KMS-11 (cell line): ENCODE results near the gene DCST2.
A peak's percentile ranks its signal among the peaks of the same experiment; 100 is the strongest.
"Not testable (repeated sequence)": the region's sequence is repeated elsewhere in the genome, so short reads cannot be mapped to it uniquely, and the experiment has no call there.

Source experiments
- H2AFZ ChIP-seq: fragments of 200-600 bp; sonication (generic); 2 replicates; pipeline ENCODE4 v1.6.1; 2016; ENCODE audit warnings: antibody characterized with exemption, mixed run types, low read depth
- H3K27ac ChIP-seq: fragments of 200-600 bp; sonication (generic); 2 replicates; pipeline ENCODE4 v1.6.1; 2016; ENCODE audit warnings: mild to moderate bottlenecking, mixed run types
- H3K27me3 ChIP-seq: fragments of 200-600 bp; sonication (generic); 2 replicates; pipeline ENCODE4 v1.6.1; 2017; ENCODE audit warnings: mild to moderate bottlenecking, low read depth, mixed run types, moderate library complexity; ENCODE audit not compliant: insufficient read depth
- H3K36me3 ChIP-seq: fragments of 200-600 bp; sonication (generic); 2 replicates; pipeline ENCODE4 v1.6.1; 2017; ENCODE audit warnings: mild to moderate bottlenecking, mixed run types; ENCODE audit not compliant: insufficient read depth
- H3K4me1 ChIP-seq: fragments of 200-600 bp; sonication (generic); 2 replicates; pipeline ENCODE4 v1.6.1; 2016; ENCODE audit warnings: mild to moderate bottlenecking, low read depth, mixed run types; ENCODE audit not compliant: poor library complexity, severe bottlenecking
- H3K4me2 ChIP-seq: fragments of 200-600 bp; sonication (generic); 2 replicates; pipeline ENCODE4 v1.7.0; 2016; ENCODE audit warnings: mild to moderate bottlenecking, mixed run types
- H3K4me3 ChIP-seq: fragments of 200-600 bp; sonication (generic); IDR thresholded peaks from 2 replicates; pipeline ENCODE4 v1.6.1; 2017; ENCODE audit warnings: low read depth, low read length, mixed read lengths; ENCODE audit not compliant: insufficient read depth
- H3K79me2 ChIP-seq: fragments of 200-600 bp; sonication (generic); 2 replicates; pipeline ENCODE4 v1.6.1; 2016; ENCODE audit warnings: low read depth, mixed run types; ENCODE audit not compliant: insufficient read depth
- H3K9ac ChIP-seq: fragments of 200-600 bp; sonication (generic); 2 replicates; pipeline ENCODE4 v1.6.1; 2016; ENCODE audit warnings: mild to moderate bottlenecking, mixed run types
- H4K20me1 ChIP-seq: fragments of 200-600 bp; sonication (generic); 2 replicates; pipeline ENCODE4 v1.6.1; 2016; ENCODE audit warnings: mild to moderate bottlenecking, mixed run types; ENCODE audit not compliant: insufficient read depth
- CTCF ChIP-seq: fragments of 200-600 bp; sonication (generic); conservative IDR thresholded peaks from 2 replicates; pipeline ENCODE4 v1.6.1; 2017; ENCODE audit warnings: low read depth, mild to moderate bottlenecking, antibody characterized with exemption, low read length, moderate library complexity, mixed read lengths

The DCST2 gene

GRCh38 chr1:154983776-154984466 is 49.7 kb downstream of the DCST2 start:
- H3K27ac ChIP-seq, result peak overlapping the region; percentile 31
- no peak for TF ChIP-seq CTCF
- no peaks in the 10 kb centered on the region for H3K27me3 ChIP-seq
- no peaks in the 10 kb centered on the region for H4K20me1 ChIP-seq
- peak overlapping the region; percentile 16; the same call in 1 of the 2 replicates for H2AFZ ChIP-seq
- H3K4me1 ChIP-seq, result peaks cover 26% of the 10 kb centered on the region
- H3K9ac ChIP-seq, result peak overlapping the region; percentile 51
- peaks cover 85% of the 10 kb centered on the region for H3K79me2 ChIP-seq
- peak overlapping the region; percentile 99 for H3K4me2 ChIP-seq
- H3K36me3 ChIP-seq, result peaks cover 21% of the 10 kb centered on the region; the same call in 1 of the 2 replicates
- peak overlapping the region; percentile 98 for H3K4me3 ChIP-seq

GRCh38 chr1:154982897-154983648 is 50.5 kb downstream of the DCST2 start, which contains the start of gene FLAD1:
FLAD1 (plus strand) TSS chr1:154983344; CDS start chr1:154983695, 351 bp downstream.
- H3K4me3 ChIP-seq, result peak within 1 kb of the TSS; percentile 98
- H4K20me1 ChIP-seq, result no peaks in the 10 kb centered on the region
- peak within 1 kb of the TSS; percentile 99 for H3K4me2 ChIP-seq
- H3K4me1 ChIP-seq, result peaks cover 28% of the 10 kb centered on the region
- peaks cover 81% of the 10 kb centered on the region for H3K79me2 ChIP-seq
- H3K9ac ChIP-seq, result peak within 1 kb of the TSS; percentile 51
- H3K27ac ChIP-seq, result peak within 1 kb of the TSS; percentile 38
- H3K27me3 ChIP-seq, result no peaks in the 10 kb centered on the region
- TF ChIP-seq CTCF, result no peak
- H3K36me3 ChIP-seq, result peaks cover 15% of the 10 kb centered on the region; the same call in 1 of the 2 replicates
- H2AFZ ChIP-seq, result peak within 1 kb of the TSS; percentile 47

- H3K27me3 ChIP-seq, result no peaks in the 10 kb centered on the region
- H3K27ac ChIP-seq, result peak overlapping the region; percentile 38; the same call in 1 of the 2 replicates
- peak overlapping the region; percentile 70 for H3K4me2 ChIP-seq
- H2AFZ ChIP-seq, result peak overlapping the region; percentile 47
- H3K4me1 ChIP-seq, result peaks cover 35% of the 10 kb centered on the region
- no peaks in the 10 kb centered on the region for H4K20me1 ChIP-seq
- peak overlapping the region; percentile 51; the same call in 1 of the 2 replicates for H3K9ac ChIP-seq
- no peak for TF ChIP-seq CTCF
- peaks cover 83% of the 10 kb centered on the region for H3K79me2 ChIP-seq
- H3K36me3 ChIP-seq, result peaks cover 19% of the 10 kb centered on the region; the same call in 1 of the 2 replicates
- H3K4me3 ChIP-seq, result peak overlapping the region; percentile 95
These were observed 51.2 kb downstream of the DCST2 start for GRCh38 chr1:154982341-154982740.

- peaks cover 74% of the 10 kb centered on the region for H3K79me2 ChIP-seq
- no peak overlapping the region for H3K27ac ChIP-seq
- no peak for TF ChIP-seq CTCF
These were observed 55.2 kb downstream of the DCST2 start for GRCh38 chr1:154978360-154978759.

GRCh38 chr1:154977762-154978161 is 55.8 kb downstream of the DCST2 start:
- H3K4me3 ChIP-seq, H3K9ac ChIP-seq, H3K27me3 ChIP-seq, H4K20me1 ChIP-seq, H2AFZ ChIP-seq, H3K27ac ChIP-seq: not testable (repeated sequence)
- peaks cover 42% of the 10 kb centered on the region for H3K4me1 ChIP-seq
- peaks cover 78% of the 10 kb centered on the region for H3K79me2 ChIP-seq
- H3K36me3 ChIP-seq, result peaks cover 18% of the 10 kb centered on the region; the same call in 1 of the 2 replicates
- H3K4me2 ChIP-seq, result peak overlapping the region; percentile 89

More at GRCh38 chr1:154978360-154978759, 55.2 kb downstream of the DCST2 start:
- Histone ChIP-seq H3K36me3 (peaks cover 18% of the 10 kb centered on the region; the same call in 1 of the 2 replicates), H3K27me3 (no peaks in the 10 kb centered on the region), H4K20me1 (no peaks in the 10 kb centered on the region), H3K4me1 (peaks cover 36% of the 10 kb centered on the region), H3K9ac (no peak overlapping the region), H2AFZ (no peak overlapping the region), H3K4me3 (no peak overlapping the region), H3K4me2 (no peak overlapping the region)
